GM12865 (cell line): Measurements from ENCODE around the gene EDN2.

Experiments
- DNase-seq: peaks from one replicate; pipeline ENCODE4 v3.0.0; 2010; ENCODE audit warnings: low read depth
- H3K4me3 ChIP-seq: 2 replicates; pipeline ENCODE4 v1.5.1; 2011; ENCODE audit warnings: mild to moderate bottlenecking, low read depth, low read length, control low read depth
- TF ChIP-seq, protein P1 (sequence below): IDR thresholded peaks from 2 replicates; pipeline ENCODE4 v1.5.1; 2011; ENCODE audit warnings: low read length, control low read depth, low read depth, inconsistent platforms; ENCODE audit not compliant: insufficient read depth; ENCODE audit errors: missing control alignments

The EDN2 gene

GRCh38 chr1:41495210-41495948, 10.9 kb upstream of the EDN2 start:
- DNase-seq = peak; percentile 34
- TF ChIP-seq, protein P1, sequence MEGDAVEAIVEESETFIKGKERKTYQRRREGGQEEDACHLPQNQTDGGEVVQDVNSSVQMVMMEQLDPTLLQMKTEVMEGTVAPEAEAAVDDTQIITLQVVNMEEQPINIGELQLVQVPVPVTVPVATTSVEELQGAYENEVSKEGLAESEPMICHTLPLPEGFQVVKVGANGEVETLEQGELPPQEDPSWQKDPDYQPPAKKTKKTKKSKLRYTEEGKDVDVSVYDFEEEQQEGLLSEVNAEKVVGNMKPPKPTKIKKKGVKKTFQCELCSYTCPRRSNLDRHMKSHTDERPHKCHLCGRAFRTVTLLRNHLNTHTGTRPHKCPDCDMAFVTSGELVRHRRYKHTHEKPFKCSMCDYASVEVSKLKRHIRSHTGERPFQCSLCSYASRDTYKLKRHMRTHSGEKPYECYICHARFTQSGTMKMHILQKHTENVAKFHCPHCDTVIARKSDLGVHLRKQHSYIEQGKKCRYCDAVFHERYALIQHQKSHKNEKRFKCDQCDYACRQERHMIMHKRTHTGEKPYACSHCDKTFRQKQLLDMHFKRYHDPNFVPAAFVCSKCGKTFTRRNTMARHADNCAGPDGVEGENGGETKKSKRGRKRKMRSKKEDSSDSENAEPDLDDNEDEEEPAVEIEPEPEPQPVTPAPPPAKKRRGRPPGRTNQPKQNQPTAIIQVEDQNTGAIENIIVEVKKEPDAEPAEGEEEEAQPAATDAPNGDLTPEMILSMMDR = peak; percentile 34
- peak overlapping the region; percentile 54 for H3K4me3 ChIP-seq

GRCh38 chr1:41494351-41495209, 10.1 kb upstream of the EDN2 start:
- no peak overlapping the region for H3K4me3 ChIP-seq
- TF ChIP-seq, protein P1 = no peak
- DNase-seq = no peak

GRCh38 chr1:41493626-41494350, 9.3 kb upstream of the EDN2 start:
- TF ChIP-seq, protein P1 = no peak
- no peak overlapping the region for H3K4me3 ChIP-seq

GRCh38 chr1:41493117-41493536, 8.6 kb upstream of the EDN2 start:
- DNase-seq = no peak
- TF ChIP-seq, protein P1 = no peak

More at GRCh38 chr1:41493626-41494350, 9.3 kb upstream of the EDN2 start:
- DNase-seq = no peak

DNA sequence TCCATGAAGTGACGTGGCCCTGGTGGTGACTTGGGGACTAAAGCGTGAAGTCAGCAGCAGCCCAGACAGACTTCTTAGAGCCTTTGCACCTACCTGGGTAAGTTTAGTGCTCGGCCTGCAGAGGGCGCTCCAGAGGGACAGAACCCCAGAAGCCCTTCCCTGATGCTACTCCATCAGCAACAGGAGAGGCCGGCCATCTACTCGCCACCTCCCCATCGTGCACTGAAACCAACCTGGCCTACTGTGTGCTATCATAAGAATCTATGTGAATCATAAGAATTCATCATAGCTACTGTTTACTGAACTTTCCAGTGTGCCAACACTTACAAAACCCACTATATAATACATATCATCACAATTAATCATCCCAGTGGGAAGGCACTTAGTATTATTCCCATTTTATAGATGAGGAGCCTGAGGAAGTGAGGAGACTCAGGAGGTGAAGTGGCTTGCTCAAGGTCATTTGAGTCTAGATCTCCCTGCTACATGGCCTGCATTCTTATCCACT, 7.9 kb upstream of the EDN2 start:
- H3K4me3 ChIP-seq = no peak overlapping the region
- TF ChIP-seq, protein P1 = peak; percentile 76
- DNase-seq = peak; percentile 58

More at GRCh38 chr1:41493117-41493536, 8.6 kb upstream of the EDN2 start:
- no peak overlapping the region for H3K4me3 ChIP-seq

DNA sequence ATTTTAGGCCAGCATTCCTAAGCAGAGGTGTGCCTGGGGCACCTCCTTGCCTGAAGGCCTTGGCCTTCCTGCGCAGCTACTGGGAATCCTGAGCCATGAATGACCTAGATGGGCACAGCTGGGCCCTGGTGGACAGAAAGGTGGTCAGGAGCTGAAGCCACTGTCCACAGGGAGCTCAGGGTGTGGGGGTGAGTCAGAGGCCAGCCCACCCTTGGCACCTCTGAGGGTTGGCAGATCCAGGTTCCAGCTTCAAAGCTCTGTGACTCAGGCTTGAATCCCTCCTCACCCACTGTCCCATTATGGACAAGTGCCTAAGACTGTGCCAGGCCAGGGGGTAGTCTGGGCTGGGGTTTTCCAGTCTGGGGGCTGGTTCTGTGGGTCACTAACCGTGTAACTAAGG, 6.4 kb upstream of the EDN2 start:
- H3K4me3 ChIP-seq = no peak overlapping the region
- TF ChIP-seq, protein P1 = no peak
- no peak for DNase-seq
